ENCODE measurements around the gene CELSR1.

The CELSR1 gene

GRCh38 chr22:46574993-46575910 lies 37.8 kb upstream of the CELSR1 start:
- no peak for TF ChIP-seq CTCF (conservative IDR thresholded peaks at IDR 0.05; ENCODE audit: low read depth)
- ChIA-PET POLR2A (ENCODE audit: low non-redundant PET) (interaction anchor here (0.6 kb wide), 1 partner anchor 9 kb away, joined by 3 read pairs; no protein-coding TSS in a partner anchor), CTCF (interaction anchor here (1.1 kb wide), 1 partner anchor 12 kb away, joined by 4 read pairs; no protein-coding TSS in a partner anchor)
- peak overlapping the region; percentile 79 for H3K27ac ChIP-seq
- no peak for DNase-seq (ENCODE audit: low spot score)

GRCh38 chr22:46574438-46574992 lies 37.1 kb upstream of the CELSR1 start:
- peak overlapping the region; percentile 79 for H3K27ac ChIP-seq
- no peak for TF ChIP-seq CTCF (conservative IDR thresholded peaks at IDR 0.05; ENCODE audit: low read depth)
- ChIA-PET POLR2A (ENCODE audit: low non-redundant PET) (no interaction called here), CTCF (interaction anchor here (1.1 kb wide), 1 partner anchor 11 kb away, joined by 4 read pairs; no protein-coding TSS in a partner anchor)
- no peak for DNase-seq (ENCODE audit: low spot score)

- DNase-seq (ENCODE audit: low spot score), result no peak
- no peak overlapping the region for H3K27ac ChIP-seq
- no peak for TF ChIP-seq CTCF (conservative IDR thresholded peaks at IDR 0.05; ENCODE audit: low read depth)
- ChIA-PET CTCF (no interaction called here), POLR2A (ENCODE audit: low non-redundant PET) (no interaction called here)
Measured at GRCh38 chr22:46573781-46574437, 36.5 kb upstream of the CELSR1 start.

- POLR2A ChIA-PET (ENCODE audit: low non-redundant PET), result no interaction called here
- no peak for DNase-seq (ENCODE audit: low spot score)
- no peak overlapping the region for H3K27ac ChIP-seq
- TF ChIP-seq CTCF (conservative IDR thresholded peaks at IDR 0.05; ENCODE audit: low read depth), result no peak
- CTCF ChIA-PET, result no interaction called here
Measured at GRCh38 chr22:46572911-46573780, 35.7 kb upstream of the CELSR1 start.

GRCh38 chr22:46571642-46572250 lies 34.3 kb upstream of the CELSR1 start:
- POLR2A ChIA-PET (ENCODE audit: low non-redundant PET), result no interaction called here
- H3K27ac ChIP-seq, result no peak overlapping the region
- DNase-seq (ENCODE audit: low spot score), result no peak
- CTCF ChIA-PET, result no interaction called here
- no peak for TF ChIP-seq CTCF (conservative IDR thresholded peaks at IDR 0.05; ENCODE audit: low read depth)
